GM08714 (cell line): ENCODE data around the gene SLX9.

Source experiments
- H3K4me3 ChIP-seq: fragments of 200-500 bp; sonication (Bioruptor generic); 2 replicates; pipeline ENCODE4 v1.5.1; 2014; ENCODE audit warnings: mild to moderate bottlenecking, low read length, inconsistent platforms
- ZNF274 ChIP-seq: IDR thresholded peaks from 2 replicates; pipeline ENCODE4 v1.6.1; 2012; ENCODE audit warnings: mild to moderate bottlenecking, low read depth, low read length

The SLX9 gene

GRCh38 chr21:44918107-44918470 is 21.7 kb upstream of the SLX9 start:
- no peak for TF ChIP-seq ZNF274
- no peak overlapping the region for H3K4me3 ChIP-seq

DNA sequence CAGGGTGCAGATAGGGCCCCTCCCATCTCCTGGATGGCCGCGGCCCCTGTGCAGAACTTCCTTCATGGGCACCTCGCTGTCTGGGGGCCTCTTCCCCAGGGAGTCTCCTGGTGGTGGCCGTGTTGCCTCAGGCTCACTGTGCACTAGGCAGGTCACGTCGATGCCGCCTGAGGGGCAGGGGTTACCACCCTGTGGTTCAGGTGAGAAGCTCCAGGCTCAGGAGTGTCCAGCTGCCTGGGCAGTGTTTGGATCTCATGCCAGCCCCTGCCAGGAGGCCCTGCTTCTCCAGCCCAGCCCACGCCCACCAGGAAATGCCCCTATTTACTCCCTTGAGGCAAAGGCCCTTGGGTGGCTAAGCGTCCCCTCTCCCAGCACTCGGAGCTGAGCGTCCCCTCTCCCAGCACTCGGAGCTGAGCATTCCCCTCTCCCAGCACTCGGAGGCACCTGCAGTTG is 21.2 kb upstream of the SLX9 start:
- TF ChIP-seq ZNF274 = no peak
- H3K4me3 ChIP-seq = no peak overlapping the region; the same call in 1 of the 2 replicates

- peak overlapping the region; percentile 77; the same call in 1 of the 2 replicates for H3K4me3 ChIP-seq
- no peak for TF ChIP-seq ZNF274
These were observed 20.5 kb upstream of the SLX9 start for GRCh38 chr21:44919111-44919912.

GRCh38 chr21:44919913-44920693 is 19.7 kb upstream of the SLX9 start:
- TF ChIP-seq ZNF274 = no peak
- peak overlapping the region; percentile 77 for H3K4me3 ChIP-seq

DNA sequence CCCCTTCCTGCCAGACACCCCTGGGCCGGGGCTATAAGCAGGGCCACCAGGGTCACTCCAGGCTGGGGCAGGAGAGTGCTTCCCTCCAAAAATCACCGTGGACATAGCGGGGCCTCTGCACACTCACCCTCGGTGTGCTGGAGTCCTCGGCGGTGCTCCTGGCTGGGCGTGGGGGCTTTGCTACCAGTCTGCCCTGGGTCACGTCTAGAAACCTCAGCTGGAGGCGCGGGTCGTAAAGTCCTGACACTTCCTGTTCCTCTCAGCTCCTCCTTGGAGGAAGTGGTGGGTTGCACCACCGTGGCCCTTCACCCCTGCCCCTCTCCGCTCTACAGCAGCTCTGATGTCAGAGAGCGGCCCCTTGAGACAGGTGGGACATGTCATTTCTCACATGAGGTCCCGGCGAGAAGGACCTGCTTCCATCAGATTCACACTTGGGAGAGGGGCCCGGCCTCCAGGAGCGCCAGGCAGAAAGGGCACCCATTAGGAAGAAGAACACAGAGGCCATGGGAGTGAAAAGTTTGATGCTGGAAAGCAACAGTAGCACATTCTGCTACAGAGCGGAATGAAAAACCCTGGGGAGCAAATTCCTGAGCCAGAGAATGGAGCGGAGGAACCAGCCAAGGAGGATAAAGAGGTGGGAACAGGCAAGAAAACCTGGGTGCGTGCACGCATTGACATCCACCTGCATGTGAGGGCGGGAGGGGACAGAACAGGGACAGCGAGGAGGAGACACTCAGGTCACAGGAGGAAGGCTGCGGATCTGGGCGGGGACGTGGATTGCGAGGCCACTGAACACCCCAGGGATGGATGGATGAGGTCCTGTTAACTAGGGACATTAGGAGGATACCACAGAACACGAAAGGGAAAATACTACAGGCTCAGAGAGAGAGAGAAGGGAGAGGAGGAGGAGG is 18.9 kb upstream of the SLX9 start, which contains the start of gene ITGB2:
TSS of gene ITGB2 (minus strand) at position 206 of the 911 bp plus-strand sequence. CDS start 10,117 bp downstream, outside the sequence.
- no peak for TF ChIP-seq ZNF274
- H3K4me3 ChIP-seq = peak within 1 kb of the TSS; percentile 77

GRCh38 chr21:44921928-44922327 is 17.9 kb upstream of the SLX9 start:
- H3K4me3 ChIP-seq = no peak overlapping the region
- no peak for TF ChIP-seq ZNF274

GRCh38 chr21:44923480-44924084 is 16.2 kb upstream of the SLX9 start:
- TF ChIP-seq ZNF274 = no peak
- no peak overlapping the region for H3K4me3 ChIP-seq

- H3K4me3 ChIP-seq = no peak overlapping the region
- no peak for TF ChIP-seq ZNF274
These were observed 15.0 kb upstream of the SLX9 start for GRCh38 chr21:44924606-44925377.

- H3K4me3 ChIP-seq = no peak overlapping the region
- TF ChIP-seq ZNF274 = no peak
These were observed 14.5 kb upstream of the SLX9 start for GRCh38 chr21:44925378-44925755.

- no peak overlapping the region for H3K4me3 ChIP-seq
- TF ChIP-seq ZNF274 = no peak
These were observed 13.3 kb upstream of the SLX9 start for GRCh38 chr21:44926331-44927101.

DNA sequence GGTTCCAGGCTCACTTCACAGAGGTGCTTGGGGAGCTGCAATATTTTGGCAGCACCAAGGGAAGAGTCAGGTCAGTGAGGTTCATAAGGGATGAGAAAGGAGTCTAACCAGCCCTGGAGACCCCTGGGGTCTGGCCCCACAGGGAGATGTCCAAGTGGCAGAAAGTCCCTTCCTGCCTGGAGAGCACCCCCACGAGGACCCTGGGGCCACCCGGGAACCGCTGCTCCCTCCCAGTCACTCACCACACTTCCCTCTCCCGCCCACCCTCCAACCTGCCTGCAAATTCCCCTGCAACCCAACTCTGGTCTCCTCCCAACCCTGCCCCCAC is 12.6 kb upstream of the SLX9 start:
- no peak overlapping the region; the same call in 1 of the 2 replicates for H3K4me3 ChIP-seq

More for the DNA sequence above, 12.6 kb upstream of the SLX9 start:
- TF ChIP-seq ZNF274 = no peak
